ENCODE data around the gene STK35.

DNA sequence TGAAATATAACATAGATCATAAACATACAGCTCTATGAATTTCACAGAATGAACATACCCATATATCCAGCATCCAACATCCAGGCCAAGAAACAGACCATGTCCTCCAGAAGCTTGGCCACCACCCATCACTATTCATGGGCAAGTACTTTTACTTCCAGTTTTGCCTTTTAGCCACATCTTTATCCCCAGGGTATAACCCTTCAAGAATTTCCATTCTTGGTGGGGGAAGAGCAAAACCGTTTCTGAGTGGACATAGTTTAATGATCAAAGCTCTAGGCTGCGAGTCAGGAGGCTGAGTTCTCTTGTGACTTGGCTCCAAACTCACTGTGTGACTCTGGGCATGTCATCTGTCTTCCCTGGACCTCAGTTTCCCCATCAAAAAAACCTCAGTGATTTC is 78.3 kb downstream of the STK35 start:
- TF ChIP-seq POLR2A (IDR thresholded peaks at IDR 0.05), result no peak
- TF ChIP-seq CTCF (IDR thresholded peaks at IDR 0.05), result no peak

Data from ovary (tissue), 3 donors.